Measurements from ENCODE around the gene S100G.

S100G gene

DNA sequence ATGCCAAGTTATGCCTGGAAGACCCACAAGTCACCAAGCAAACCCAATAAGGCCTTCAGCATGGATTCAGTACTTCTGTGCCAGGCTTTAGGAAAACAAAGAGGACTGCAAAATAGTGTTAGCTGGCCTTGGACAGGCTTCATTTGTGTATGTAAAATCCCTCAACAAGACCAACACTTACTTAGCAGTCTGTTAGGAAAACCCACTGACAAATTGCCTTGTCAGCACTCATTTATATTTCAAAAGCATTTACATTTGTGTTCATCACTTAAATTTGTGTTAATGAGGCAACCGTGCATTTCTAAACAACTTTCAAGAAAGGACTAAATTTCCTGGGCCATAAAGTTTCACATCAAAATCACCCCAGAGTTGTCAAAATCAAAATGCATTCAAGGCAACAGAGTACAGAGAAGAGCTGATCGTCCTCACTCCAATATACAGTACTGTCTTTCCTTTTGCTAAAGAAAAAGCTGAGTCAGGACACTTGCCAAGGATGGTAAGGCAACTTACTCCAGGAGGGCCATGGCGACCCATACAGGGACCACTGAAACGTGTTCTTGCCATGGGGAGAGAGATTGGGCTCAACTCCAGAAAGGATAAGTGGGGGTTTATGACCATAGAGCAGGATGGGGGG is 1.6 kb downstream of the S100G start:
- DNase-seq, result no peak

DNA sequence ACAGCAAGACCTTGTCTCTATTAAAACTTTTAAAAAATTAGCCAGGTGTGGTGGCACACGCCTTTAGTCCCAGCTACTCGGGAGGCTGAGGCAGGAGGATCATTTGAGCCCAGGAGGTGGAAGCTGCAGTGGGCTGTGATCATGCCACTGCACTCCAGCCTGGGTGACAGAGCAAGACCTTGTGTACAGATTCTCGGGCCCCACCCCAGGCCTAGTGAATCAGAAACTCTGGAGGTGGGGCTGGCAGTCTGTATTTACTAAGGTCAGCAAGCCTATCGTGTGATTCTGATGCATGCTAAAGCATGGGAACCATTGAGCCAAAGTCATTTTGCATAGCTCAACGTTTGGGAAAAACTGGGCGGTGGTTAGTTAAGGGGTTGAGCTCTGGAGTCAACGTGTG is 3.5 kb downstream of the S100G start:
- no peak for DNase-seq

DNA sequence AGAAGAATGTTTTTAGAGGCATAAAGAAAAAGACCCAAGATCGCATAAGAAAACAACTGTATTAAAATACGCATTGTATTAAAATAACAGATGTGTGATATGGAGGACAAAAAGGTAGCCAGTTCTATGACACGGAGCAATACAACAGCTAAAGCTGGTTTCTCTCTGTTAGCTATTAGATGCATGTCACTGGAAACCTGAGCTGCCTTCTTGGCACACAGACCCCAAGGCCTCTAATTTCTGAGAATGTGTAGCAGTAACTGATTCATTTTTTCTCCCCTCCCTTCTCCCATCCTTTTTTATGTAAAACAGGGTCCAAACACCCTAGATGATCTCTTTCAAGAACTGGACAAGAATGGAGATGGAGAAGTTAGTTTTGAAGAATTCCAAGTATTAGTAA is 4.1 kb downstream of the S100G start:
- DNase-seq, result no peak

DNA sequence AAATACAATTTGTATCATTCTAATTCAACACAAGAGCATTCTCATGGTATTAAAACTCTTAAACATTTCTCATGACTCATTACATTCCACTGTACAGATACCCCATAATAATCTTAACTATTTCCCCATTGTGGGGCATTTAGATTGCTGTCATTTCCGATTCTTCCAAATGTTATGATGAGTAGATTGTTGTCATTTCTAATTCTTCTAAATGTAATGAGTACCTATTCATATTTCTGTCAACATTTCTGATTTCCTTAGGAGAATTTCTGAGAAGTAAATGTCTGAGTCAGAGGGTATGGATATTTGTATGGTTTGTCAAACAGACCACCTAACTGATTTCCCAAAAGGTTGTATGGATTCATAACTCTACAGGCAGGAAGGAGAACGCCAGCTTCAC is 8.3 kb downstream of the S100G start:
- no peak for DNase-seq

GRCh38 chrX:16659321-16659720 is 9.4 kb downstream of the S100G start:
- DNase-seq, result no peak

DNA sequence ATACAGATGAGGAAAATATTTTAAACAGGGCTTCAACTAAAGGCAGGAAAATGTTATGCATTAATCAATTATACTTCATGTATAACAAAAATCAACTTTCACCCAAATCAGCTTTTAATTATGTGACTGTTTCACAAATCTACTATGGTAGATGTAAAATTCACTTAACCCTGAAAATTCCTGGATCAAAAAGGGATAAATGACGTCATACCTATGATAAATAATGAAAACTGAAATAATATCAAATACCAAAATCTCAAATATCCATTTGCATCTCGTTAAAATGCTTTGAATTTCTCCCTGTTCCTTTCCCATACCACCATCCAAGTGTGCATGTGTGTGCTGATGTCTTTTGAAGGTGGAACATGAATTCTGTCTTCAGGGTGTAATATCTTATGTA is 11.5 kb downstream of the S100G start:
- no peak for DNase-seq

DNA sequence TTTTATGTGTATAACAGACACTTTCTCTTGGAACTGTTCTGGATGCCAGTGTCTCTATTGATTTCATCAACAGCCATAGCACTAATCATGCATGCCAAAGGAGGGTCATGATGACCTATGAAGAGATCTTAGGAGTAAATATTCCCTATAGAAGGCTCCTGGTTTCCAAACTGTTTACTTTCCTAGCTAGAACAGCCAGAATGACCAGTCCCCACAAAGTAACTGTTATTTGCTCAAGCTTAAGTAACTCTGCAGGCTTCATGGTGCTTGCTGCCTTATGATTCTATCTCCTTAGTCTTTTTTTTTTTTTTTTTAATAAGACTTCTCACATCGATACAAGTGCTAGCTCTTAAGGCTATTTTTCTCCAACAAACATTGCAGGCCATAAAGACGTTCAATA is 12.4 kb downstream of the S100G start:
- DNase-seq, result no peak

GRCh38 chrX:16664074-16664473 is 14.1 kb downstream of the S100G start:
- DNase-seq, result no peak

DNA sequence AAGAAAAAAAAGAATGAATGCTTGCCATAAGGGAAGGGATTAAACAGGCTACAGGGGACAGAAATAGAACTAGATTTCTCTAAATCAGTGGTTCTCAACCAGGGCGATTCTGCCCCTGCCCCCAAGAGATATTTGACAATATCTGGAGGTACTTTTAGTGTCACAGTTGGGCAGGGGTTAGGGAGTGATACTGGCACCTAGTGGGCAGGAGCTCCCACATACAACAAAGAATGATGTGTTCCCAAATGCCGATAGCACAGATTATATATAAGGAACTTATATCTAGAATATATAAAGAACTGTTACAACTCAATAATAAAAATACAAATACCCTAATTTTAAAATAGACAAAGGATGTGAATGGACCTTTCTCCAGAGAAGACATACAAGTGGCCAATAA is 14.7 kb downstream of the S100G start:
- DNase-seq, result no peak

DNA sequence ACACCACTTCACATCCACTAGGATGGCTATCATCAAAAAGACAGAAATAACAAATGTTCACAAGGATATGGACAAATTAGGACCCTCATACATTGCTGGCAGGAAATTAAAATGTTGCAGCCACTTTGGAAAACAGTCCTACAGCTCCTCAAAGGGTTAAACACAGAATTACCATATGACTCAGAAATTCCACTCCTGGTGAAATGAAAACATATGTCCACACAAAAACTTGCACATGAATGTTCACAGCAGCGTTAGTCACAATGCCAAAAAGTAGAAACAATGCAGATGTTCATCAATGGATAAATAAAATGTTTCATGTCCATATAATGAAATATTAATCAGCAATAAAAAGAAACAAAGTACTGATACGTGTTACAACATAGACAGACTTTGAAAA is 15.1 kb downstream of the S100G start:
- no peak for DNase-seq

GRCh38 chrX:16666541-16666940 is 16.6 kb downstream of the S100G start:
- DNase-seq, result peak; percentile 65

- peak; percentile 62 for DNase-seq
Measured at GRCh38 chrX:16671005-16671404, 21.0 kb downstream of the S100G start.

DNA sequence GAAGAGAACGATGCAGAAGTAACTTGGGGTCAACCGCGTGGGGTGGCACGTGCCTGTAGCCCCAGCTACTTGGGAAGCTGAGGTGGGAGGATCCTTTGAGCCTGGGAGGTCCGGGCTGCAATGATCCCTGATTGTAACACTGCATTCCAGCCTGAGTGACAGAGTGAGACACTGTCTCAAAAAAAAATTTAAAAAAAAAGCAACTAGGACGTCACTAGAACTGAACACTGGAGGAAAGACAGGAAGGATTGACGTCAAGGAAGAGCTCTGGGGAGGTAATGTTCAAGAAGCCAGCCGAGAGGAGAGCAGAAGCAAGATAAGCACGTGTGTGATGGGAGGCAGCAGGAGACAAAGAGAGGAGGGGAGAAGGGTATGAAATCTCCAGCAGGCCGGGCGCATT is 28.7 kb downstream of the S100G start:
- DNase-seq, result no peak

GRCh38 chrX:16683007-16683664 is 33.2 kb downstream of the S100G start:
- DNase-seq, result no peak

DNA sequence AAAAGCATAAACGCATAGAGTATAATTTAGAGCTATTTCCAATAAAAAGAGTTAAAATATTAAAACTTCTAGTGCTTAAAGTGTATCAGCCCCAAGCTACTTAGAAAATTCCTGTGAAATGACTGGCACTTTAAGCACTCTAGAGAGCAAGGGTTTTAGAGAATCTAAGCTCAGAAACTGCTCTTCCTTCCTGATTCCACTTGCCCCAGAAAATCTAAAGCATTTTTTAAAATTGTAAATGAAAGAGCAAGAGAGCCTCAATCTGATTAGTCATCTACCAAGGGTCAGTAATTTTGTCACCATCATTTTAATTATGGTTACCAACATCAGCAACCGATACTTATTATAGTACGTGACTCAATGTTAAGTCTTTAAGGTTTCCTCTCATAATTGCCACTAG is 37.6 kb downstream of the S100G start:
- no peak for DNase-seq

GRCh38 chrX:16695079-16695676 is 45.2 kb downstream of the S100G start:
- peak; percentile 63 for DNase-seq

GRCh38 chrX:16696956-16697355 is 47.0 kb downstream of the S100G start:
- DNase-seq, result no peak

- no peak for DNase-seq
Measured at GRCh38 chrX:16699389-16699788, 49.4 kb downstream of the S100G start.

DNA sequence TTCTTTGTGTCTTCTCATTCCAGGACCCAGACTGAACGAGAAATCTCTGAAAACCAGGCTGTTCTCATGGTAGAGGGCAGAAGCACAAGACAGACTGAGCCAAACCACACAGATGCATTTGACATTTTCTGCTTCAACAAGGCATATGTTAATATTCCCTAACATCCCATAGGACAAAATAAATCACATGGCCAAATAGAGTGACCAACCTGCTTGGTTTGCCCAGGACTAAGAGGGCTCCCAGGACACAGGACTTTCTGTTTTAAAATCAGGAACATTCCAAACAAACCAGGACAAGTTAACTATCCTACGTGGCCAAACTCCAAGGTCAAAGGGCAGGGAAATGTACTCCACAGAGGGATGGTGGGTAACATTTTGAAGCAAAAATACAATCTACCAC is 50.8 kb downstream of the S100G start:
- DNase-seq, result no peak

DNA sequence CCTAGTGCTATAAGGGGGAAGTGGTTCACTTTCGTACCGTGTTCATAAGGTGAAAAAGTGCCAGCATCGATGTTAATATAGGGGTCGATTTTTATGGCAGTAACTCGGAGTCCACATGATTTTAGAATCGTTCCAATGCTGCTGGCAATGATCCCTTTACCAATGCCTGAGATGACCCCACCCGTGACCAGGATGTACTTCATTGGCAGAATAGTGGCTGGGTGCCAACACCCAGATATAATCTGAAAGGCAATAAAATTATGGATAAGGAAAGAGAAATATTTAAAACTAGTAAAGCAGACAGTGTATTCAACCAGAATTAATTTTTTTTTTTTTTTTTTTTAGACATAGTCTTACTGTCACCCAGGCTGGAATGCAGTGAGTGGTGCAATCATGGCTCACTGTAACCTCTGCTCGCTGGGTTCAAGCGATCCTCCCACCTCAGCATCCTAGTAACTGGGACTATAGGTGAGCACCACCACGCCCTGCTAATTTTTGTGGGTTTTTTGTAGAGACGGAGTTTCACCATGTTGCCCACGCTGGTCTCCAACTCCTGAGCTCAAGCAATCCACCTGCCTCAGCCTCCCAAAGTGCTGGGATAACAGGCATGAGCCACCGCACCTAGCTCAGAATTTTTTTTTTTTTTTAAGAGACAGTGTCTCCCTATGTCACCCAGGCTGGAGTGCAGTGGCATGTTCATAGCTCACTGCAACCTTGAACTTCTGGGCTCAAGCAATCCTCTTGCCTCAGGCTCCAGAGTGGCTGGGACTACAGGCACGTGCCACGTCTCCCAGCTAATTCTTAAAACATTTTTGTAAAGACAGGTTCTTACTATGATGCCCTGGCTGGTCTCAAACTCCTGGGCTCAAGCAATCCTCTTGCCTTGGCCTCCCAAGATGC is 53.0 kb downstream of the S100G start:
- DNase-seq, result no peak
